ENCODE data around the gene ASCC1. TPM values are rescaled to one million over a fixed set of nuclear protein-coding genes. Genes with fewer than 3 reads are reported as not detected.

ASCC1 gene
- total RNA-seq, 1 donor from 2014 or later = 33.3 TPM

- H3K27me3 Mint-ChIP-seq (ENCODE audit: unreplicated experiment) = no peaks in the 10 kb centered on the region
- no peak for DNase-seq
- no peak for TF ChIP-seq CTCF (IDR thresholded peaks at IDR 0.05; ENCODE audit: partially characterized antibody, unreplicated experiment)
- no peak overlapping the region for H3K27ac Mint-ChIP-seq (ENCODE audit: unreplicated experiment)
- peaks cover 2% of the 10 kb centered on the region for H3K4me1 Mint-ChIP-seq (ENCODE audit: low read depth, unreplicated experiment)
- H3K36me3 Mint-ChIP-seq (ENCODE audit: unreplicated experiment) = peaks cover 6% of the 10 kb centered on the region
- H3K9me3 Mint-ChIP-seq (ENCODE audit: unreplicated experiment) = peaks cover 1% of the 10 kb centered on the region
- no peak overlapping the region for H3K4me3 Mint-ChIP-seq (ENCODE audit: unreplicated experiment)
Observed at GRCh38 chr10:72127571-72127970, 88.5 kb downstream of the ASCC1 start.

- TF ChIP-seq CTCF (IDR thresholded peaks at IDR 0.05; ENCODE audit: partially characterized antibody, unreplicated experiment) = no peak
- H3K27ac Mint-ChIP-seq (ENCODE audit: unreplicated experiment) = no peak overlapping the region
- H3K27me3 Mint-ChIP-seq (ENCODE audit: unreplicated experiment) = no peaks in the 10 kb centered on the region
- H3K36me3 Mint-ChIP-seq (ENCODE audit: unreplicated experiment) = peaks cover 6% of the 10 kb centered on the region
- H3K9me3 Mint-ChIP-seq (ENCODE audit: unreplicated experiment) = peaks cover 1% of the 10 kb centered on the region
- H3K4me3 Mint-ChIP-seq (ENCODE audit: unreplicated experiment) = no peak overlapping the region
- H3K4me1 Mint-ChIP-seq (ENCODE audit: low read depth, unreplicated experiment) = peaks cover 2% of the 10 kb centered on the region
- no peak for DNase-seq
Observed at GRCh38 chr10:72126872-72127232, 89.2 kb downstream of the ASCC1 start.

- TF ChIP-seq CTCF (IDR thresholded peaks at IDR 0.05; ENCODE audit: partially characterized antibody, unreplicated experiment) = peak; percentile 37
- Mint-ChIP-seq H3K36me3 (ENCODE audit: unreplicated experiment) (peaks cover 6% of the 10 kb centered on the region), H3K4me1 (ENCODE audit: low read depth, unreplicated experiment) (peaks cover 2% of the 10 kb centered on the region), H3K9me3 (ENCODE audit: unreplicated experiment) (peaks cover 1% of the 10 kb centered on the region), H3K27ac (ENCODE audit: unreplicated experiment) (no peak overlapping the region), H3K4me3 (ENCODE audit: unreplicated experiment) (no peak overlapping the region), H3K27me3 (ENCODE audit: unreplicated experiment) (no peaks in the 10 kb centered on the region)
- DNase-seq = no peak
Observed at GRCh38 chr10:72126184-72126871, 89.7 kb downstream of the ASCC1 start.

- H3K27ac Mint-ChIP-seq (ENCODE audit: unreplicated experiment) = no peak overlapping the region
- H3K36me3 Mint-ChIP-seq (ENCODE audit: unreplicated experiment) = peaks cover 6% of the 10 kb centered on the region
- no peaks in the 10 kb centered on the region for H3K27me3 Mint-ChIP-seq (ENCODE audit: unreplicated experiment)
- no peak for TF ChIP-seq CTCF (IDR thresholded peaks at IDR 0.05; ENCODE audit: partially characterized antibody, unreplicated experiment)
- DNase-seq = no peak
- peaks cover 2% of the 10 kb centered on the region for H3K4me1 Mint-ChIP-seq (ENCODE audit: low read depth, unreplicated experiment)
- no peak overlapping the region for H3K4me3 Mint-ChIP-seq (ENCODE audit: unreplicated experiment)
- peaks cover under 1% of the 10 kb centered on the region for H3K9me3 Mint-ChIP-seq (ENCODE audit: unreplicated experiment)
Observed at GRCh38 chr10:72124989-72125388, 91.1 kb downstream of the ASCC1 start.

GRCh38 chr10:72124381-72124780 lies 91.7 kb downstream of the ASCC1 start:
- Mint-ChIP-seq H3K4me3 (ENCODE audit: unreplicated experiment) (no peak overlapping the region), H3K36me3 (ENCODE audit: unreplicated experiment) (peaks cover 6% of the 10 kb centered on the region), H3K27ac (ENCODE audit: unreplicated experiment) (no peak overlapping the region), H3K9me3 (ENCODE audit: unreplicated experiment) (peaks cover 1% of the 10 kb centered on the region), H3K4me1 (ENCODE audit: low read depth, unreplicated experiment) (peaks cover 2% of the 10 kb centered on the region), H3K27me3 (ENCODE audit: unreplicated experiment) (no peaks in the 10 kb centered on the region)
- DNase-seq = no peak
- TF ChIP-seq CTCF (IDR thresholded peaks at IDR 0.05; ENCODE audit: partially characterized antibody, unreplicated experiment) = no peak

All from glutamatergic neuron (in vitro differentiated cells).